K562 (cell line): ENCODE data around the gene CFDP1. TPM values are rescaled to one million over a fixed set of nuclear protein-coding genes. Genes with fewer than 3 reads are reported as not detected.

ENCODE experiments used
- ATF3 ChIP-seq, 2 experiments: fragments of 450-650 bp in 1 of 2; sonication (generic) in 1 of 2; formaldehyde crosslinking in 1 of 2; IDR thresholded peaks in 1 of 2; conservative IDR thresholded peaks in 1 of 2; 2 replicates each; pipeline versions ENCODE4 v1.6.1 to v1.8.1; 2016 to 2023; ENCODE audit warnings: mild to moderate bottlenecking in 2 of 2, moderate library complexity in 2 of 2, inconsistent platforms in 1 of 2, missing genetic modification reagents in 1 of 2
- CREB1 ChIP-seq, 2 experiments: sonication (generic) in 1 of 2; formaldehyde crosslinking in 1 of 2; IDR thresholded peaks; 2 replicates each; pipeline versions ENCODE4 v1.6.1 to v1.8.0; 2012 to 2022; ENCODE audit warnings: inconsistent platforms in 1 of 2, mild to moderate bottlenecking in 1 of 2, missing genetic modification reagents in 1 of 2, moderate library complexity in 1 of 2
- CTCFL ChIP-seq: IDR thresholded peaks from 2 replicates; pipeline ENCODE4 v1.6.1; 2011; ENCODE audit warnings: borderline replicate concordance, low read depth, mild to moderate bottlenecking, moderate library complexity, low read length; ENCODE audit not compliant: insufficient read depth, poor library complexity, severe bottlenecking
- L3MBTL2 ChIP-seq: fragments of 450-650 bp; IDR thresholded peaks from 2 replicates; pipeline ENCODE4 v1.6.1; 2016; ENCODE audit warnings: mild to moderate bottlenecking, moderate library complexity
- MAX ChIP-seq: sonication (generic); formaldehyde crosslinking; IDR thresholded peaks from 2 replicates; pipeline ENCODE4 v1.9.0; 2022; ENCODE audit warnings: mild to moderate bottlenecking, missing genetic modification reagents
- THAP7 ChIP-seq: fragments of 250-450 bp; sonication (Bioruptor Pico); IDR thresholded peaks from 2 replicates; pipeline ENCODE4 v1.5.0; 2021
- polyA plus RNA-seq, 8 experiments: library from polyadenylated mRNA; depleted of rRNA in 4 of 8; stranded (reverse) in 5 of 8; unstranded in 3 of 8; fragments of >200 nt; fragmentation: Nextera tagmentation in 2 of 8; fragmentation: Illumina TruSeq in 1 of 8; extraction: Ambion mirVana in 2 of 8; extraction: Trizol in 1 of 8; gene quantifications; 2 replicates each; pipeline versions ENCODE4 v1.2.1 to v1.2.3, GENCODE V29; 2011 to 2014; ENCODE audit warnings: inconsistent platforms in 1 of 8, missing spikeins in 1 of 8
- total RNA-seq, 7 experiments: library from RNA; depleted of rRNA in 6 of 7; stranded (reverse); fragments of >200 nt in 6 of 7; fragmentation: Illumina TruSeq in 2 of 7; extraction: Trizol in 2 of 7; gene quantifications; 2 replicates each; pipeline versions ENCODE4 v1.2.1 to v1.2.3, GENCODE V29; 2011 to 2021; ENCODE audit warnings: low replicate concordance in 1 of 7

The CFDP1 gene
- total and polyA plus RNA-seq, 9 of the 15 experiments (the other 6 are each of a cell fraction or from before 2014, with no cell fraction given): 31.5 to 78.4 (median 61.7) TPM

- TF ChIP-seq ATF3 (IDR thresholded peaks at IDR 0.05) (no peak), ATF3 (CRISPR knock-in tag; conservative IDR thresholded peaks at IDR 0.05) (no peak), MAX (CRISPR knock-in tag) (no peak), L3MBTL2 (no peak), CTCFL (no peak), CREB1 (IDR thresholded peaks at IDR 0.05) (no peak), CREB1 (CRISPR knock-in tag; IDR thresholded peaks at IDR 0.05) (no peak), THAP7 (CRISPR knock-in tag) (no peak)
Measured at GRCh38 chr16:75379911-75380847, 53.1 kb downstream of the CFDP1 start (continued).
